ENCODE results near the gene RFC1.

Gene RFC1, protein sequence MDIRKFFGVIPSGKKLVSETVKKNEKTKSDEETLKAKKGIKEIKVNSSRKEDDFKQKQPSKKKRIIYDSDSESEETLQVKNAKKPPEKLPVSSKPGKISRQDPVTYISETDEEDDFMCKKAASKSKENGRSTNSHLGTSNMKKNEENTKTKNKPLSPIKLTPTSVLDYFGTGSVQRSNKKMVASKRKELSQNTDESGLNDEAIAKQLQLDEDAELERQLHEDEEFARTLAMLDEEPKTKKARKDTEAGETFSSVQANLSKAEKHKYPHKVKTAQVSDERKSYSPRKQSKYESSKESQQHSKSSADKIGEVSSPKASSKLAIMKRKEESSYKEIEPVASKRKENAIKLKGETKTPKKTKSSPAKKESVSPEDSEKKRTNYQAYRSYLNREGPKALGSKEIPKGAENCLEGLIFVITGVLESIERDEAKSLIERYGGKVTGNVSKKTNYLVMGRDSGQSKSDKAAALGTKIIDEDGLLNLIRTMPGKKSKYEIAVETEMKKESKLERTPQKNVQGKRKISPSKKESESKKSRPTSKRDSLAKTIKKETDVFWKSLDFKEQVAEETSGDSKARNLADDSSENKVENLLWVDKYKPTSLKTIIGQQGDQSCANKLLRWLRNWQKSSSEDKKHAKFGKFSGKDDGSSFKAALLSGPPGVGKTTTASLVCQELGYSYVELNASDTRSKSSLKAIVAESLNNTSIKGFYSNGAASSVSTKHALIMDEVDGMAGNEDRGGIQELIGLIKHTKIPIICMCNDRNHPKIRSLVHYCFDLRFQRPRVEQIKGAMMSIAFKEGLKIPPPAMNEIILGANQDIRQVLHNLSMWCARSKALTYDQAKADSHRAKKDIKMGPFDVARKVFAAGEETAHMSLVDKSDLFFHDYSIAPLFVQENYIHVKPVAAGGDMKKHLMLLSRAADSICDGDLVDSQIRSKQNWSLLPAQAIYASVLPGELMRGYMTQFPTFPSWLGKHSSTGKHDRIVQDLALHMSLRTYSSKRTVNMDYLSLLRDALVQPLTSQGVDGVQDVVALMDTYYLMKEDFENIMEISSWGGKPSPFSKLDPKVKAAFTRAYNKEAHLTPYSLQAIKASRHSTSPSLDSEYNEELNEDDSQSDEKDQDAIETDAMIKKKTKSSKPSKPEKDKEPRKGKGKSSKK

DNA sequence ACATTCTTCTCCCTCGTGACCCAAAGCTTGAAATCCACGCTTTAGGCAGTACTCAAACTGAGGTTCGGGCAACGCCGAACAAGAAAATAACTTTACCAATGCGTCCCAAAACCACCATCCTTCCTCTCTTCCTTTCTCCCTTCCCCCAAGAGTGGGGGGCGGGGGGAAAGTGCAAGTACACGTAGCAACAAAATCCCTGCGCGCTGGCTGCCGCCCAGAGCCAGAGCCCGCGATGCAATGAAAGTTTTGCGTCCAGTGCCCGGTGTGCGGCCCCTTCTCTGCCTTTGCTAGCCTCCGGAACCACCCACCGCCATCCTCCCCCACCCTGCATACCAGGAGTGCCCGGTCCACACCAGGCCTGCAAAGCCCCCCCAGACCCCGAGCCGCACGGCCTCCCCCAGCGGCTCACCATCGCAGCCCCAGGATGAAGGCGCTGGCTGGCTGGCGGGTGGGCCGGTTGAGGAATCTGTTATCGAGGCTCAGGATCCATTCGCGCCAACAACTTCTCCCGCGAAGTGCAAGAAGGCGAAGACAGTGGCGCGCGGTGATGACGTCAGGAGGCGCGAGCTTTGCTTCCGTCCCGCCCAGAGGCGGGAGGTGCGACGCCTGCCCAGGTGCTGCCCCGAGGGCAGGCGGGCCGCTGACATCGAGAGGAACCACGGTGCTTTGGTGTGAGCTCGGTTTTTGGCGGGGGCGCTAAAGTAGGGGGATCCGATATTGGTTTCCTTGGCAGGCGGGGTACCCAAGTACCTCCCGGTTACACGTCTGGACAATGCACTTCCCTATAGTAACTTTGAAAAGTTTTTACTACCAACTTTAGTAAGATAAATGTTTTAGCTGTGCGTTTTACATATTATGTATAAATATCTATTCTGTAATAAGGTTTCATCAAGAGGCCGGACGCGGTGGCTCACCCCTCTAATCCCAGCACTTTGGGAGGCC, at the start of gene RFC1:
RFC1 (minus strand) TSS at position 533 of the 942 bp plus-strand sequence; CDS start at position 412, 121 bp downstream.
- TF ChIP-seq, protein P1, sequence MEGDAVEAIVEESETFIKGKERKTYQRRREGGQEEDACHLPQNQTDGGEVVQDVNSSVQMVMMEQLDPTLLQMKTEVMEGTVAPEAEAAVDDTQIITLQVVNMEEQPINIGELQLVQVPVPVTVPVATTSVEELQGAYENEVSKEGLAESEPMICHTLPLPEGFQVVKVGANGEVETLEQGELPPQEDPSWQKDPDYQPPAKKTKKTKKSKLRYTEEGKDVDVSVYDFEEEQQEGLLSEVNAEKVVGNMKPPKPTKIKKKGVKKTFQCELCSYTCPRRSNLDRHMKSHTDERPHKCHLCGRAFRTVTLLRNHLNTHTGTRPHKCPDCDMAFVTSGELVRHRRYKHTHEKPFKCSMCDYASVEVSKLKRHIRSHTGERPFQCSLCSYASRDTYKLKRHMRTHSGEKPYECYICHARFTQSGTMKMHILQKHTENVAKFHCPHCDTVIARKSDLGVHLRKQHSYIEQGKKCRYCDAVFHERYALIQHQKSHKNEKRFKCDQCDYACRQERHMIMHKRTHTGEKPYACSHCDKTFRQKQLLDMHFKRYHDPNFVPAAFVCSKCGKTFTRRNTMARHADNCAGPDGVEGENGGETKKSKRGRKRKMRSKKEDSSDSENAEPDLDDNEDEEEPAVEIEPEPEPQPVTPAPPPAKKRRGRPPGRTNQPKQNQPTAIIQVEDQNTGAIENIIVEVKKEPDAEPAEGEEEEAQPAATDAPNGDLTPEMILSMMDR (IDR thresholded peaks at IDR 0.05) = no peak

- TF ChIP-seq, protein P1 (IDR thresholded peaks at IDR 0.05) = no peak
Measured at GRCh38 chr4:39415678-39416283, 49.6 kb upstream of the RFC1 start.

DNA sequence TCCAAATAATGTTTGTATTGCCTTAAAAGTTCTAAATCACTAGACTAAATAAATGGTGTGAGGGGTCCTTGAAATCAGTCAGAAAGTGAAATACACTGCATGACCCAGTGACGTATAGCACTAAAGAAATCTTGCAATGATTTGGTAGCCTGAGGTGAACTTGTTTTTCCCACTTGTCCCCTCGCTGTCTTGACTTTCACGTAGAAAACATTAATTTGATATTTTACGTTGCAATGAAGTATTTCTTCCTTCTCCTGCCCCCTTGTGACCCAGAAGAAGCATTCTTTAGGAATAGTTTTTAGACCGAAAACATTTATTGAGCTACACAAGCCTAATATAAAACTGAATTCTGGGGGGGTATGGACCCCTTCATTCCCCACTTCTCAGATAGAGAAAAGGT, 44.3 kb upstream of the RFC1 start:
- TF ChIP-seq, protein P1 (IDR thresholded peaks at IDR 0.05) = no peak

GRCh38 chr4:39407584-39407885, 41.4 kb upstream of the RFC1 start:
- TF ChIP-seq, protein P1 (IDR thresholded peaks at IDR 0.05) = no peak

- TF ChIP-seq, protein P1 (IDR thresholded peaks at IDR 0.05) = no peak
Measured at GRCh38 chr4:39406763-39407583, 40.8 kb upstream of the RFC1 start, which contains the start of gene KLB. KLB (plus strand) TSS chr4:39406930; CDS start chr4:39406950, 20 bp downstream.

- TF ChIP-seq, protein P1 (IDR thresholded peaks at IDR 0.05) = no peak
Measured at GRCh38 chr4:39394706-39395105, 28.5 kb upstream of the RFC1 start.
